PC-3 (cell line): Measurements from ENCODE around the gene DCAF8.

ENCODE experiments used
- EZH2phosphoT487 ChIP-seq: fragments of 300-600 bp; sonication (generic); IDR thresholded peaks from 2 replicates; pipeline ENCODE4 v1.6.1; 2018; ENCODE audit warnings: mild to moderate bottlenecking, antibody characterized with exemption, low read length, borderline replicate concordance
- TF ChIP-seq, protein P1 (sequence below): fragments of 300-600 bp; sonication (generic); conservative IDR thresholded peaks from 2 replicates; pipeline ENCODE4 v1.5.1; 2017; ENCODE audit warnings: antibody characterized with exemption, low read depth, mild to moderate bottlenecking, low read length

GRCh38 chr1:160205242-160206035 is 56.9 kb downstream of the DCAF8 start, which contains the start of gene PEA15:
- TF ChIP-seq, protein P1, sequence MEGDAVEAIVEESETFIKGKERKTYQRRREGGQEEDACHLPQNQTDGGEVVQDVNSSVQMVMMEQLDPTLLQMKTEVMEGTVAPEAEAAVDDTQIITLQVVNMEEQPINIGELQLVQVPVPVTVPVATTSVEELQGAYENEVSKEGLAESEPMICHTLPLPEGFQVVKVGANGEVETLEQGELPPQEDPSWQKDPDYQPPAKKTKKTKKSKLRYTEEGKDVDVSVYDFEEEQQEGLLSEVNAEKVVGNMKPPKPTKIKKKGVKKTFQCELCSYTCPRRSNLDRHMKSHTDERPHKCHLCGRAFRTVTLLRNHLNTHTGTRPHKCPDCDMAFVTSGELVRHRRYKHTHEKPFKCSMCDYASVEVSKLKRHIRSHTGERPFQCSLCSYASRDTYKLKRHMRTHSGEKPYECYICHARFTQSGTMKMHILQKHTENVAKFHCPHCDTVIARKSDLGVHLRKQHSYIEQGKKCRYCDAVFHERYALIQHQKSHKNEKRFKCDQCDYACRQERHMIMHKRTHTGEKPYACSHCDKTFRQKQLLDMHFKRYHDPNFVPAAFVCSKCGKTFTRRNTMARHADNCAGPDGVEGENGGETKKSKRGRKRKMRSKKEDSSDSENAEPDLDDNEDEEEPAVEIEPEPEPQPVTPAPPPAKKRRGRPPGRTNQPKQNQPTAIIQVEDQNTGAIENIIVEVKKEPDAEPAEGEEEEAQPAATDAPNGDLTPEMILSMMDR: no peak
- TF ChIP-seq EZH2phosphoT487: no peak
